Measurements from ENCODE around the gene STAMBP. TPM values are rescaled to one million over a fixed set of nuclear protein-coding genes. Genes with fewer than 3 reads are reported as not detected.
A peak's percentile ranks its signal among the peaks of the same experiment; 100 is the strongest.
"Not testable (repeated sequence)": the region's sequence is repeated elsewhere in the genome, so short reads cannot be mapped to it uniquely, and the experiment has no call there.

The STAMBP gene
- 10 to 100 TPM; 76.9 to 87.1 TPM for total RNA-seq

DNA sequence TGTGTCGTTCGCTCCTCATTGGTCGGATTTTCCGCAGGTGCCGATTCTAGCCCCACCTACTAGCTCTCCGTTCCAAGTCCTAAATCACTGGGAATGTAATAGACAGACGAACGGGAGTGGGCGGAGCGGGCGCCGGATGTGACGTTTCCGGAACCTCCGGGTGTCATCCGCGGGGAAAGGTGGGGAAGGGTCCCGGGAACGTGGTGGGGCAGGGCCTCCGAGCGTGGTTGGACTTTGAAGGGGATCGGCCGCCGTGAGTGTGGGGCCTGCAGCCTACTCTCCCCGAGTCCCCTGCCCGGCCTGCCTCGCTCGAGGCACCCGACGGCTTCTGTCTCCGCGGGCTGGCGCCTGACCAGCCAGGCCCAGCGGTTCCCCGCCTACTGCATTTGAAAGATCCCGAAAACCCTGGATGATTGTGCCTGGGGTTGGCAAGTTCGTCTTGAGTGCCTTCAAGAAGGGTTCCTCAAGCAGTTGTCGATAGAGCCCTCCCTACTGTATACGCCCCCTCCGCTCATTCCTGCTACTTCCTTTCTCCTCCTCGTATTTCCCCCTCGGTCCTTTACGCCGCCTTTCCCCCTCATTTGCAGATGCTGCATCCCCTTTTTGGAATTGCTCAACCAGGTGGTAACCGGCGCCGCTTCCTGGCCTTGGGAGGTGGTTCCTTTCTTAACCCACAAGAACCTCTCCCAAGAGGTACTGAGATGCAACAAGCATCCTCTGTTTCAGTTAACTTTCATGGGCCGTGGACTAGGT, at the start of gene STAMBP:
STAMBP (plus strand) TSS at position 144 of the 753 bp plus-strand sequence. CDS start 1,896 bp downstream, outside the sequence.
- Mint-ChIP-seq H3K36me3 (ENCODE audit: low read depth) (peaks cover 33% of the 10 kb centered on the region), H3K4me1 (ENCODE audit: low read depth) (peaks cover 43% of the 10 kb centered on the region), H3K27ac (peak within 1 kb of the TSS; percentile 95), H3K27me3 (no peaks in the 10 kb centered on the region), H3K4me3 (peak within 1 kb of the TSS; percentile 80), H3K9me3 (no peaks in the 10 kb centered on the region)
- ChIA-PET CTCF (interaction anchor here (0.6 to 2.8 kb wide), 23 partner anchors 9 to 563 kb away, joined by 3 to 55 read pairs (median 4); partner anchors contain the start of genes BOLA3, MTHFD2 and TPRKB), POLR2A (interaction anchor here (0.6 to 1.7 kb wide), 5 partner anchors 68 to 486 kb away, joined by 3 to 8 read pairs (median 3); partner anchors contain the start of gene MTHFD2)
- TF ChIP-seq, protein P1, sequence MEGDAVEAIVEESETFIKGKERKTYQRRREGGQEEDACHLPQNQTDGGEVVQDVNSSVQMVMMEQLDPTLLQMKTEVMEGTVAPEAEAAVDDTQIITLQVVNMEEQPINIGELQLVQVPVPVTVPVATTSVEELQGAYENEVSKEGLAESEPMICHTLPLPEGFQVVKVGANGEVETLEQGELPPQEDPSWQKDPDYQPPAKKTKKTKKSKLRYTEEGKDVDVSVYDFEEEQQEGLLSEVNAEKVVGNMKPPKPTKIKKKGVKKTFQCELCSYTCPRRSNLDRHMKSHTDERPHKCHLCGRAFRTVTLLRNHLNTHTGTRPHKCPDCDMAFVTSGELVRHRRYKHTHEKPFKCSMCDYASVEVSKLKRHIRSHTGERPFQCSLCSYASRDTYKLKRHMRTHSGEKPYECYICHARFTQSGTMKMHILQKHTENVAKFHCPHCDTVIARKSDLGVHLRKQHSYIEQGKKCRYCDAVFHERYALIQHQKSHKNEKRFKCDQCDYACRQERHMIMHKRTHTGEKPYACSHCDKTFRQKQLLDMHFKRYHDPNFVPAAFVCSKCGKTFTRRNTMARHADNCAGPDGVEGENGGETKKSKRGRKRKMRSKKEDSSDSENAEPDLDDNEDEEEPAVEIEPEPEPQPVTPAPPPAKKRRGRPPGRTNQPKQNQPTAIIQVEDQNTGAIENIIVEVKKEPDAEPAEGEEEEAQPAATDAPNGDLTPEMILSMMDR (IDR thresholded peaks at IDR 0.05), result no peak
- intact Hi-C loops (cut with micrococcal nuclease), result no loop called here
- DNase-seq (peak; percentile 95), ATAC-seq (peak; percentile 75)

DNA sequence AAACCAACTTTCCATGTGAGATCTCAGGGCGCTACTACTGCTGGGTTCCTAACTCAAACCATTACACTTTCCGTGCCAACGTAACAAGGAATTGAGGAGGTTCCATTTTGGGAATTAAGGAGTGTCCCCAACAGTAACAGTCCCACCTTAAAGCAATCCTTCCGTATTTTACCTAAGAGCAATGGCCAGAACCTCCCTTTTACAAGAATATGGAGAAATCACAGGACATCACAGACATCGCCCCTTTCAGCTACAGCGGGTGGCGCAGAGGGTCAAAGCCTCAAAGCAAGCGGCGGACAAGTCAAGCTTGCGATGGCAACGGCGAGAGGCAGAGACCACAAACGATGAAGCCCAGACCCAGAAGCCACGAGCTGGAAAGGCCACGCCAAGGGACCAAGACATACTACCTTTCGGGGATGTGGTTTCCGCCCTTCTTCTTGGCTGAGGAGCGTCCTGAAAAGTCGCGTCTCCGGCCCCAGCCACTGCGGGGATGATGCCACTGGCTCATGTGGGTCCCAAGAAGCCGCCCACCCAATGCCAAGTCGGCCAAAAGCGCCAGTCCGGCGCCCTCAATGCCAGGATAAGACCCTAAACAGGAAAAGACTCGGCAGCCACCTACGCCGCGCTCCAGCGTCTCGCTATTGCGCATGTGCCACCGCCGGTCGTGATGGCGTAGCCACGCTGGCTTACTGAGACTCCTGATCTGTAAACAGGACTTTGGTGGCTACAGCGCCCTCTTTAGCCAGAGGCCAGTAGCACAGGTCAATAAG, 49.1 kb upstream of the STAMBP start, which contains the start of gene DUSP11:
DUSP11 (minus strand) TSS at position 637 of the 770 bp plus-strand sequence; CDS start at position 508, 129 bp downstream.
- Mint-ChIP-seq H3K4me3 (peak within 1 kb of the TSS; percentile 86), H3K4me1 (ENCODE audit: low read depth) (peaks cover 14% of the 10 kb centered on the region), H3K27me3 (no peaks in the 10 kb centered on the region), H3K27ac (peak within 1 kb of the TSS; percentile 97), H3K36me3 (ENCODE audit: low read depth) (peaks cover 15% of the 10 kb centered on the region), H3K9me3 (no peaks in the 10 kb centered on the region)
- POLR2A ChIA-PET, result interaction anchor here (0.9 kb wide), 1 partner anchor 419 kb away, joined by 3 read pairs; the partner anchor contains the start of gene MTHFD2
- intact Hi-C loops (cut with micrococcal nuclease), result no loop called here
- peak; percentile 100 for DNase-seq
- CTCF ChIA-PET, result interaction anchor here (0.7 to 0.9 kb wide), 3 partner anchors 35 to 49 kb away, joined by 3 to 6 read pairs (median 4); partner anchors contain the start of gene STAMBP
- ATAC-seq, result peak; percentile 100
- TF ChIP-seq, protein P1 (IDR thresholded peaks at IDR 0.05), result peak; percentile 85

DNA sequence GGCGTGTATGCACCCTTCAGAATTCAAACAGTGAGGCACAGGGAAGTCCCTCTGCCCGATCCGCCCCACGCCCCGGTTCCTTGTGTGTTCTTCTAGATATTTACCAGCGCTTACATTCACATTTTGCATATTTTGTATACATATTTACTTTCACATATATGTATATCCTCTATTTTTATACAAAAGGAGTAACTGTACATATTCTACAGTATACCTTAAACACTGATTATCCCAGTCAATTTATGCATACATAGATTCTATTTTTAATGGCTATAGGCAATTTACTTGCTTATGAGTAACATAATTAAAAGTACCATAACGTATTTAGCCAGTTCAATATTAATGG, 48.6 kb upstream of the STAMBP start:
- Mint-ChIP-seq H3K27ac (no peak overlapping the region), H3K4me1 (ENCODE audit: low read depth) (peaks cover 14% of the 10 kb centered on the region)

DNA sequence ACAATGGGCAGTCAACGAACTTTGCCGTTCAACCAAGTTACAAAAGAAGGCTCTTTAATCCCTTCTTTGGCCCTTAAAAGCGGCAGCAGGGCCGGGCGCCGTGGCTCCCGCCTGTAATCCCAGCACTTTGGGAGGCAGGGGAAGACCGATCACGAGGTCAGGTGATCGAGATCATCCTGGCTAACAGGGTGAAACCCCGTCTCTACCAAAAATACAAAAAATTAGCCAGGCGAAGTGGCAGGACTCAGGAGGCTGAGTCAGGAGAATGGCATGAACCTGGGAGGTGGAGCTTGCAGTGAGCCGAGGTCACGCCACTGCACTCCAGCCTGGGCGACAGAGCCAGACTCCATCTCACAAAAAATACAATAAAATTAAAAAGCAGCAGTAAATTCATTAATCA, 45.4 kb upstream of the STAMBP start:
- intact Hi-C loops (cut with micrococcal nuclease); DNase-seq; H3K27ac Mint-ChIP-seq; H3K9me3 Mint-ChIP-seq; CTCF ChIA-PET; H3K36me3 Mint-ChIP-seq (ENCODE audit: low read depth); POLR2A ChIA-PET; H3K4me1 Mint-ChIP-seq (ENCODE audit: low read depth); ATAC-seq; H3K4me3 Mint-ChIP-seq; H3K27me3 Mint-ChIP-seq: not testable (repeated sequence)

More for the DNA sequence above, 48.6 kb upstream of the STAMBP start:
- TF ChIP-seq, protein P1 (IDR thresholded peaks at IDR 0.05), result no peak
- H3K36me3 Mint-ChIP-seq (ENCODE audit: low read depth), result peaks cover 12% of the 10 kb centered on the region
- ATAC-seq, result no peak
- ChIA-PET POLR2A (no interaction called here), CTCF (interaction anchor here (1.6 kb wide), 1 partner anchor 47 kb away, joined by 5 read pairs; no protein-coding TSS in a partner anchor)
- H3K27me3 Mint-ChIP-seq, result no peaks in the 10 kb centered on the region
- intact Hi-C loops (cut with micrococcal nuclease), result no loop called here
- no peaks in the 10 kb centered on the region for H3K9me3 Mint-ChIP-seq
- no peak for DNase-seq
- H3K4me3 Mint-ChIP-seq, result peak overlapping the region; percentile 86

- POLR2A ChIA-PET; H3K4me1 Mint-ChIP-seq (ENCODE audit: low read depth); H3K36me3 Mint-ChIP-seq (ENCODE audit: low read depth); H3K27me3 Mint-ChIP-seq; H3K27ac Mint-ChIP-seq; intact Hi-C loops (cut with micrococcal nuclease); DNase-seq; H3K9me3 Mint-ChIP-seq; H3K4me3 Mint-ChIP-seq; ATAC-seq; CTCF ChIA-PET: not testable (repeated sequence)
Measured at GRCh38 chr2:73783883-73784282, 44.9 kb upstream of the STAMBP start, which contains the start of gene C2orf78. C2orf78 (plus strand) TSS chr2:73784183; CDS start chr2:73784310, 127 bp downstream.
